ENCODE data around the gene NPTXR.

NPTXR gene

GRCh38 chr22:38773363-38773946 is 70.4 kb downstream of the NPTXR start:
- no peak for DNase-seq (ENCODE audit: low read depth, low spot score)

GRCh38 chr22:38772623-38772873 is 71.3 kb downstream of the NPTXR start:
- DNase-seq (ENCODE audit: low read depth, low spot score) = no peak

GRCh38 chr22:38770257-38770949 is 73.4 kb downstream of the NPTXR start:
- DNase-seq (ENCODE audit: low read depth, low spot score) = no peak

All from activated CD4-positive, CD25-positive, alpha-beta regulatory T cell treated with anti-CD3 and anti-CD28 coated beads, Interleukin-2, amount 50 U/mL, for 16 hours (primary cell).